Stomach (tissue), 4 donors: ENCODE measurements around the gene BATF.

Source experiments
- CTCF ChIP-seq, 7 experiments: fragments of 450-650 bp in 4 of 7; fragments of 200-600 bp in 3 of 7; sonication (generic) in 3 of 7; IDR thresholded peaks; one replicate each; pipeline ENCODE4 v1.5.1; 2016 to 2019; ENCODE audit warnings: antibody characterized with exemption in 7 of 7, control low read depth in 2 of 7, mild to moderate bottlenecking in 1 of 7
- EP300 ChIP-seq: sonication (generic); formaldehyde crosslinking; IDR thresholded peaks from one replicate; pipeline ENCODE4 v1.6.1; 2017; ENCODE audit warnings: antibody characterized with exemption
- POLR2A ChIP-seq, 4 donors: fragments of 450-650 bp; IDR thresholded peaks; one replicate each; pipeline ENCODE4 v1.6.1; 2016; ENCODE audit warnings: antibody characterized with exemption in 4 of 4, control low read depth in 2 of 4, mild to moderate bottlenecking in 1 of 4, moderate library complexity in 1 of 4
- POLR2AphosphoS5 ChIP-seq, 3 donors: sonication (generic); formaldehyde crosslinking; IDR thresholded peaks; one replicate each; pipeline ENCODE4 v1.6.1; 2016; ENCODE audit warnings: antibody characterized with exemption in 3 of 3

- TF ChIP-seq CTCF (IDR thresholded peaks at IDR 0.05), result no peak
- TF ChIP-seq POLR2A (IDR thresholded peaks at IDR 0.05), result no peak
- TF ChIP-seq POLR2AphosphoS5 (IDR thresholded peaks at IDR 0.05), result no peak
- no peak for TF ChIP-seq EP300
Observed at GRCh38 chr14:75486318-75486717, 36.0 kb upstream of the BATF start.
